Coronary artery (tissue), 2 donors: ENCODE data around the gene H2BK1.

Experiments
- DNase-seq: peaks from one replicate; pipeline ENCODE4 v3.0.0-alpha.2; 2017; ENCODE audit warnings: low spot score
- H3K27ac ChIP-seq, 2 donors: fragments of 200-600 bp; sonication (generic); one replicate each; pipeline ENCODE4 v1.5.1; 2016 to 2019
- H3K4me3 ChIP-seq: fragments of 200-600 bp; sonication (generic); 2 replicates; pipeline ENCODE4 v1.5.1; 2016; ENCODE audit warnings: mild to moderate bottlenecking, moderate library complexity
- TF ChIP-seq, protein P1 (sequence below): fragments of 200-600 bp; sonication (generic); IDR thresholded peaks from one replicate; pipeline ENCODE4 v1.5.1; 2019; ENCODE audit warnings: antibody characterized with exemption

The H2BK1 gene

DNA sequence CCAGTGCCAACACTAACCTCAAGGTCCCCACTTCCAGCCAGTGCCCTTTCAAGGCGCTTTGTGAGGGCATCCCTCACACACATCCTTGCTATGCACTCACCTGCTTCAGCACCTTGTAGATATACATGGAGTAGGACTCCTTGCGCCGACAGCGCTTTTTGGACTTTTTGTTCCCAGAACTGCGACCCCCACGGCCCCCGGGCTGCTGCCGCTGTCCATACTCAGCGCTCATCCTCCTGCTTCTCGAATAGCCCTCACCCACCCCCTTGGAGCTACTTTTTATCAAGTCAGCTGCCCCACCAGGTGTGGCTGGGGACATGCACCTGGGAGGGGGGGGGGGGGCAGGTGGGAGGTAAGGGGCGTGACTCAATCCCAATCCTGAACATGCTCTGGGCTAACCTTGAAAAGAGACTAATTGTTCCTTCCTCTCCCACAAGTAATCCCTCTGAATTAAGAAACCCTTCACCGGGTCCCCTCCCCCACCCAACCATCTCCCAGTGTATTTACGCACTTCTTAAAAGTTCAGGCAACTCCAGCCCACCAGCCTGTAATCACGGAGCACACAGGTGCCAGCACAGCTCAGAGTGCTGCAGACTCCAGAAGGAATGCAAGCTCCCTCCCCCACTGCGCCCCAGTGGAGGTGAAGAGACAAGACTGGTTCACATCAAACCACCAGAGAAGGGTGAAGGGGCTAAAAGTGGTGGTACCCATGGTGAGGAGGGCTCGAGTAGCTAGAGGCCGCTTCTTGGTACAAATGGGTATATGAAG, at the start of gene H2BK1:
H2BK1 (minus strand) TSS at position 402 of the 768 bp plus-strand sequence; CDS start at position 232, 170 bp downstream.
- Histone ChIP-seq H3K4me3 (no peak within 1 kb of the TSS), H3K27ac (no peak within 1 kb of the TSS)
- TF ChIP-seq, protein P1, sequence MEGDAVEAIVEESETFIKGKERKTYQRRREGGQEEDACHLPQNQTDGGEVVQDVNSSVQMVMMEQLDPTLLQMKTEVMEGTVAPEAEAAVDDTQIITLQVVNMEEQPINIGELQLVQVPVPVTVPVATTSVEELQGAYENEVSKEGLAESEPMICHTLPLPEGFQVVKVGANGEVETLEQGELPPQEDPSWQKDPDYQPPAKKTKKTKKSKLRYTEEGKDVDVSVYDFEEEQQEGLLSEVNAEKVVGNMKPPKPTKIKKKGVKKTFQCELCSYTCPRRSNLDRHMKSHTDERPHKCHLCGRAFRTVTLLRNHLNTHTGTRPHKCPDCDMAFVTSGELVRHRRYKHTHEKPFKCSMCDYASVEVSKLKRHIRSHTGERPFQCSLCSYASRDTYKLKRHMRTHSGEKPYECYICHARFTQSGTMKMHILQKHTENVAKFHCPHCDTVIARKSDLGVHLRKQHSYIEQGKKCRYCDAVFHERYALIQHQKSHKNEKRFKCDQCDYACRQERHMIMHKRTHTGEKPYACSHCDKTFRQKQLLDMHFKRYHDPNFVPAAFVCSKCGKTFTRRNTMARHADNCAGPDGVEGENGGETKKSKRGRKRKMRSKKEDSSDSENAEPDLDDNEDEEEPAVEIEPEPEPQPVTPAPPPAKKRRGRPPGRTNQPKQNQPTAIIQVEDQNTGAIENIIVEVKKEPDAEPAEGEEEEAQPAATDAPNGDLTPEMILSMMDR: no peak
- no peak for DNase-seq

DNA sequence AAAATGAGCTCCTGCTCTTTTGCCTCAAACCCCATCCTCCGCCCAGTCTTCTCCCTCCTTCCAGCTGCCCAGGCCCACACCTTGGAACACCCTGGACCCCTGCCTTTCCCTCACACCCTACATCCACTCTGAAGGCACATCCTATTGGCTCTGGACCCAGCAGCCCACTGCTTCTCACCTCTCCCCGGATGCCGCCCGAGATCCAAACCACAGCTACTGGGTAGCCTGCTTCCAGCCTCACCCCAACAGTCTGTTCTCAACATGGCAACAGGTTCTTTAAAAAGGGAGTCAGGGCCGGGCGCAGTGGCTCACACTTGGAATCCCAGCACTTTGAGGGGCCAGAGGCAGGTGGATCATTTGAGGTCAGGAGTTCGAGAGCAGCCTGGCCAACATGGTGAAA, 47.7 kb upstream of the H2BK1 start:
- no peak for DNase-seq
- H3K4me3 ChIP-seq: no peak overlapping the region
- TF ChIP-seq, protein P1: no peak
- H3K27ac ChIP-seq: no peak overlapping the region

DNA sequence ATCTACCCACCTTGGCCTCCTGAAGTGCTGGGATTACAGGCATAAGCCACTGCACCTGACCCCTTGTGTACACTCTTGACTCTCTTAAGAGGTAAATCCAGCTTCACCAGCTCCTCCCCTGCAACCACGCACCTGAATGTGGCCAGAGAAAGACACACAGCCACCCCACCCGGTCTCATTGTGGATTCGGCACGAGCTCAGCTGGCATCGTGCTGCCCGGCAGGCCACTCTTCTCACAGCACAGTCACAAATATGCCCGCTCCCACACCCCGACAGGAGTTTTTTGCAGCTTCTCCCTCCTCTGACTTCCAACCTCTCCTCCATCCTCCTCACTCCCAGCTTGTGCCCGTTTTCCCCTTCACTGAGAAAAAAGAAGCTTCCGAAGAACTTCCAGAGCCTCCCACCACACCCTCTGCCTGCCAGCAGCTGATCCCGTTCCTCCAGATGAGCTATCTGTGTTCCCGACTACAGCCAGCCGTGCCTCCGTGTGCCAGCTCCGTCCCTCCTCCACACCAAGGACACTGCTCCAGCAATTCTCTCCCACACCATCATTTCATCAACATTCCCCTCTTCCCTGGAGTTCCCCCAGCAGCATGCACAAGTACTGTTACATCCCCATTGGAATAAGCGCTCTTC, 46.2 kb upstream of the H2BK1 start:
- no peak for DNase-seq
- Histone ChIP-seq H3K4me3 (no peak overlapping the region), H3K27ac (no peak overlapping the region)
- TF ChIP-seq, protein P1: no peak

DNA sequence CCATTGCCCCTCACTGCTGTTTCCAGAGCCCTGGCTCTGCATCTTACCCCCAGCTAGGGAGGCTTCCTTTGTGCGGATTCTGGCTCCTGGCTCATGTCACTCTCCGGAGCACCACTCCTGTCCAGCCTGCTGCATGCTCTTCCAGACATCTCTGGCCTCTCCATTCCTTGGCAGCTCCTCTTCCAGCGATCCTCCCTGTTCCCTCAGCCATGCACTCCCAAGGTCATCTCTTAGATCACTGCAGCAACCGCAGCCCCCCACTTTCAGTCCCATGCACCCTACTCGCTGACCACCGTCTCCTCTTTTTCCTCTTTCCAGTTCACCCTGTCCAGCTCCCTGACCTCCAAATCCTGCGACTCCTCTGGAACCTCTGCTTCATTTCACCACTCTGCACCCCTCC, 45.1 kb upstream of the H2BK1 start:
- TF ChIP-seq, protein P1: no peak
- no peak for DNase-seq
- no peak overlapping the region for H3K4me3 ChIP-seq
- H3K27ac ChIP-seq: no peak overlapping the region

DNA sequence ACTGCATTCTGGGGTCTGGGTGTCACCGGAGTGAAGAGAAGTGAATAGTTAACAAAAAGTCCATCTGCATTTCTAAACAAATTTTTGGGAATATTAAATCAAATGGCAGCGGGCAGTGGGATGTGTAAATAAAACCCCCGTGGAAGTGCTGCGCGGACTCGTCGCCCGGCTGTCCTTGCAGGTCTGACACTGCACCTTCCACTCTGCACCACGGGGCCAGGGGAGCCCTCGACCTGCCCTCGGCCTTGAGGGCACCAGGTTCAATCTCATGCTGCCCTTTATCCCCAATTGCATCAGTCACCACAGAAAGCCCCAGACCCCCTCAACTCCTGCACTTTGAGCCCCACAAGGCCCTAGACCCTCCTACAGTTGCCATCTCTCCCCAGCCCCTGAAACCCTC, 44.6 kb upstream of the H2BK1 start:
- Histone ChIP-seq H3K27ac (peak overlapping the region in 1 of 2 donors; percentile 99), H3K4me3 (no peak overlapping the region)
- no peak for DNase-seq
- TF ChIP-seq, protein P1: no peak

DNA sequence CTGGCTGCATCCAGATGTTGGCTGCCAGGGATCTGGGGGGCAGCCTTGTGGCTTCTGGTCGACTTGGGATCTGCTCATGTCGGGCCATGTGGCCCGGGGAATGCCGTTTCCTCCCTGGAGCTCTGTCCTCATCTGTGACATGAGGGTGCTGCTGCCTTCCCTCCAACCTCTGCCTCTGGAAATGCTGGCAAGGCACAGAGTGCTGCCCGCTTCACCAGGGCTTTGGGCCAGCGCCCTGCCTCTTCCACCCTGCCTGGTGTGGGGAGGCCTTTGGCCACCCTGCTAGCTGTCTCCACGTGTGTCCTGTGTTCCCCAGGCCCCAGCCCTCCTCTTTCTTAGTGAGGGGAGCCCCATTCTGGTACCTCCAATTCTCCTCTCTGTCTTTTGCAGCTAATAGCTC, 44.0 kb upstream of the H2BK1 start:
- Histone ChIP-seq H3K4me3 (no peak overlapping the region), H3K27ac (peak overlapping the region; percentile 18 to 99)
- no peak for DNase-seq
- TF ChIP-seq, protein P1: no peak
